HL-60 (cell line): ENCODE measurements around the gene MCEMP1.

Source experiments
- GABPA ChIP-seq: IDR thresholded peaks from 2 replicates; pipeline ENCODE4 v1.6.1; 2012; ENCODE audit warnings: low read depth
- POLR2AphosphoS5 ChIP-seq: IDR thresholded peaks from 2 replicates; pipeline ENCODE4 v1.6.1; 2012; ENCODE audit warnings: low read depth
- TF ChIP-seq, protein P1 (sequence below): IDR thresholded peaks from one replicate; pipeline ENCODE4 v1.5.1; 2011; ENCODE audit warnings: low read length, control low read depth, inconsistent platforms; ENCODE audit not compliant: insufficient read depth
- TF ChIP-seq, protein P2 (sequence below): IDR thresholded peaks from 2 replicates; pipeline ENCODE4 v1.6.1; 2012; ENCODE audit warnings: low read depth; ENCODE audit not compliant: insufficient replicate concordance

DNA sequence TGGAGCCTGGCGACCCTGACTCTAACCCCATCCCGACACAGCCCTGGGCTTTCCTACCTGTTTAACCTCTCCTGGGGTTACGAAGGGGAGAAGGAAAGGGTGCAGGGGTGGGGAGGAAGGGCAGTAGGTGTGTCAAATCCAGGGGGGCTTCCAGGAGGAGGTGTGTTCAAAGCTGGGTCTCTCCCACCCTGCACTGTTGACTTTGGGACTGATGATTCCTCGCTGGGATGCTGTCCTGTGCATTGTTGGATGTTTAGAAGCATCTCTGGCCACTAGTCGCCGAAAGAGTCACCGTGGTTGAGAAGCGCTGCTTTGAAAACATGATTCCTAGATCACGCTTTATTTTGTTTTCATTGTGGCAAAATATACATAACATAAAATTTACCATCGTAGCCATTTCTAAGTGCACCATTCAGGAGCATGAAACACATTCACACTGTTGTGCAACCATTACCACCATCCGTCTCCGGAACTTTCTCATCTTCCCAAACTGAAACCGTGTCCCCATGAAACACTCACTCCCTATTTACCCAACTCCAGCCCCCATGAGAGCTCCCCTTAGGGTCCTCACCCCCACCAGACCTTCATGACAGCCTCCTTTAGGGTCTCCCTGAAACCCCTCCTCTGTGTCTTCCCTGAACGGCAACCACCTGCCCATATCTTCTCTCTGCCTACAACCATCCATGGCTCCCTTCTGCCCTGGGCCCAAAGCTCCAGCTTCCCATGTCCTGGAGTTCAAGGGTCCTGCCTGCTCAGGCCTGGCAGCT lies 29.5 kb downstream of the MCEMP1 start:
- TF ChIP-seq GABPA (no peak), POLR2AphosphoS5 (no peak)
- TF ChIP-seq, protein P1, sequence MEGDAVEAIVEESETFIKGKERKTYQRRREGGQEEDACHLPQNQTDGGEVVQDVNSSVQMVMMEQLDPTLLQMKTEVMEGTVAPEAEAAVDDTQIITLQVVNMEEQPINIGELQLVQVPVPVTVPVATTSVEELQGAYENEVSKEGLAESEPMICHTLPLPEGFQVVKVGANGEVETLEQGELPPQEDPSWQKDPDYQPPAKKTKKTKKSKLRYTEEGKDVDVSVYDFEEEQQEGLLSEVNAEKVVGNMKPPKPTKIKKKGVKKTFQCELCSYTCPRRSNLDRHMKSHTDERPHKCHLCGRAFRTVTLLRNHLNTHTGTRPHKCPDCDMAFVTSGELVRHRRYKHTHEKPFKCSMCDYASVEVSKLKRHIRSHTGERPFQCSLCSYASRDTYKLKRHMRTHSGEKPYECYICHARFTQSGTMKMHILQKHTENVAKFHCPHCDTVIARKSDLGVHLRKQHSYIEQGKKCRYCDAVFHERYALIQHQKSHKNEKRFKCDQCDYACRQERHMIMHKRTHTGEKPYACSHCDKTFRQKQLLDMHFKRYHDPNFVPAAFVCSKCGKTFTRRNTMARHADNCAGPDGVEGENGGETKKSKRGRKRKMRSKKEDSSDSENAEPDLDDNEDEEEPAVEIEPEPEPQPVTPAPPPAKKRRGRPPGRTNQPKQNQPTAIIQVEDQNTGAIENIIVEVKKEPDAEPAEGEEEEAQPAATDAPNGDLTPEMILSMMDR: no peak
- TF ChIP-seq, protein P2, sequence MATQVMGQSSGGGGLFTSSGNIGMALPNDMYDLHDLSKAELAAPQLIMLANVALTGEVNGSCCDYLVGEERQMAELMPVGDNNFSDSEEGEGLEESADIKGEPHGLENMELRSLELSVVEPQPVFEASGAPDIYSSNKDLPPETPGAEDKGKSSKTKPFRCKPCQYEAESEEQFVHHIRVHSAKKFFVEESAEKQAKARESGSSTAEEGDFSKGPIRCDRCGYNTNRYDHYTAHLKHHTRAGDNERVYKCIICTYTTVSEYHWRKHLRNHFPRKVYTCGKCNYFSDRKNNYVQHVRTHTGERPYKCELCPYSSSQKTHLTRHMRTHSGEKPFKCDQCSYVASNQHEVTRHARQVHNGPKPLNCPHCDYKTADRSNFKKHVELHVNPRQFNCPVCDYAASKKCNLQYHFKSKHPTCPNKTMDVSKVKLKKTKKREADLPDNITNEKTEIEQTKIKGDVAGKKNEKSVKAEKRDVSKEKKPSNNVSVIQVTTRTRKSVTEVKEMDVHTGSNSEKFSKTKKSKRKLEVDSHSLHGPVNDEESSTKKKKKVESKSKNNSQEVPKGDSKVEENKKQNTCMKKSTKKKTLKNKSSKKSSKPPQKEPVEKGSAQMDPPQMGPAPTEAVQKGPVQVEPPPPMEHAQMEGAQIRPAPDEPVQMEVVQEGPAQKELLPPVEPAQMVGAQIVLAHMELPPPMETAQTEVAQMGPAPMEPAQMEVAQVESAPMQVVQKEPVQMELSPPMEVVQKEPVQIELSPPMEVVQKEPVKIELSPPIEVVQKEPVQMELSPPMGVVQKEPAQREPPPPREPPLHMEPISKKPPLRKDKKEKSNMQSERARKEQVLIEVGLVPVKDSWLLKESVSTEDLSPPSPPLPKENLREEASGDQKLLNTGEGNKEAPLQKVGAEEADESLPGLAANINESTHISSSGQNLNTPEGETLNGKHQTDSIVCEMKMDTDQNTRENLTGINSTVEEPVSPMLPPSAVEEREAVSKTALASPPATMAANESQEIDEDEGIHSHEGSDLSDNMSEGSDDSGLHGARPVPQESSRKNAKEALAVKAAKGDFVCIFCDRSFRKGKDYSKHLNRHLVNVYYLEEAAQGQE: no peak
